Esophagus muscularis mucosa (tissue), 3 donors: ENCODE measurements around the gene INPP5A.
A peak's percentile ranks its signal among the peaks of the same experiment; 100 is the strongest.

Experiments
- CTCF ChIP-seq, 3 experiments: fragments of 200-600 bp in 2 of 3; fragments of 450-650 bp in 1 of 3; sonication (generic) in 2 of 3; IDR thresholded peaks; one replicate each; pipeline ENCODE4 v1.5.1; 2017 to 2019; ENCODE audit warnings: antibody characterized with exemption in 3 of 3, mild to moderate bottlenecking in 2 of 3, moderate library complexity in 1 of 3
- POLR2A ChIP-seq: fragments of 450-650 bp; IDR thresholded peaks from one replicate; pipeline ENCODE4 v1.6.1; 2017; ENCODE audit warnings: antibody characterized with exemption, moderate library complexity, mild to moderate bottlenecking, low read depth
- POLR2AphosphoS5 ChIP-seq, 2 donors: sonication (generic); formaldehyde crosslinking; IDR thresholded peaks; one replicate each; pipeline ENCODE4 v1.6.1; 2017; ENCODE audit warnings: antibody characterized with exemption in 2 of 2

GRCh38 chr10:132518572-132519381 is 18.8 kb upstream of the INPP5A start:
- peak; percentile 74 to 81 for TF ChIP-seq POLR2AphosphoS5 (IDR thresholded peaks at IDR 0.05)
- no peak for TF ChIP-seq CTCF (IDR thresholded peaks at IDR 0.05)
- TF ChIP-seq POLR2A: no peak
